ENCODE measurements around the gene TFAM. TPM values are rescaled to one million over a fixed set of nuclear protein-coding genes. Genes with fewer than 3 reads are reported as not detected.
A peak's percentile ranks its signal among the peaks of the same experiment; 100 is the strongest.

TFAM gene
- polyA plus RNA-seq (2012; rRNA removed), result 13.0 and 19.6 TPM in 2 replicates
- 16.7 and 18.9 TPM in 2 replicates for polyA plus RNA-seq (2012; cell fraction: cytosol; rRNA removed)
- polyA plus RNA-seq (2012; cell fraction: nucleus; rRNA removed), result 7.0 and 7.1 TPM in 2 replicates

DNA sequence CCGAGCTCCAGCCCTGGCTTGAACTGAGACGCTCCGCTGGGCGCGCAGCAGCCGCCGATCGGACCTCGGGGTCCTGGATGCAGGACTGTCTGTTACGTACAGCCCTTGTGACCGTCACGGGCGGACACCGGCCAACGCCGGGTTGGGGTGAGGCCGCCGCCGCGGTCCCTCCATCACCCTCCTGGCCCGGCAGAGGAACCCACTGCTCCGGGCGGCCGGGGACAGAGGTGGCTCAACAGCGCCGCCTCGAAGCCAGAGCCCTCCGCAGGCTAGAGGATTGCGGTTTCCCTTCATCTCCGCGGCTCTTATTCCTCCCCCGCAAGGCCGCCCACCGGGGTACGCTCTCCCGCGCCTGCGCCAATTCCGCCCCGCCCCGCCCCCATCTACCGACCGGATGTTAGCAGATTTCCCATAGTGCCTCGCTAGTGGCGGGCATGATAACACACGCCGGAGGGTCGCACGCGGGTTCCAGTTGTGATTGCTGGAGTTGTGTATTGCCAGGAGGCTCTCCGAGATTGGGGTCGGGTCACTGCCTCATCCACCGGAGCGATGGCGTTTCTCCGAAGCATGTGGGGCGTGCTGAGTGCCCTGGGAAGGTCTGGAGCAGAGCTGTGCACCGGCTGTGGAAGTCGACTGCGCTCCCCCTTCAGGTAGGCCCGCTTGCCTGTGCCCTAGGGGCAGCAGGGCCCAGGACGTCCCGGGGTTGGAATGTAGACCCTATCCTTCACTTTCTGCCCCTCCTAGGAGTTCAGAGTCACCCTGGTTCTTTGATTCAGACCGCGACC, at the start of gene TFAM:
TFAM (plus strand) TSS at position 412 of the 785 bp plus-strand sequence; CDS start at position 550, 138 bp downstream.
- Histone ChIP-seq H3K9me2 (no peaks in the 10 kb centered on the region), H3K9ac (peak within 1 kb of the TSS; percentile 91), H3K9me3 (no peaks in the 10 kb centered on the region), H2AFZ (ENCODE audit: low read depth) (peak within 1 kb of the TSS; percentile 100), H3K27me3 (ENCODE audit: insufficient read depth) (no peaks in the 10 kb centered on the region), H3K79me2 (ENCODE audit: insufficient read depth) (peaks cover 44% of the 10 kb centered on the region), H3K4me1 (ENCODE audit: control insufficient read depth in 1 of 2, insufficient read depth in 2 of 2, low read depth in 1 of 2, low read length in 1 of 2) (peaks cover 11 to 18% of the 10 kb centered on the region in 2 experiments; a peak in 3 of 4 replicates), H3K4me2 (peak within 1 kb of the TSS; percentile 82), H3K4me3 (ENCODE audit: low read depth in 2 of 2, low read length in 1 of 2) (peak within 1 kb of the TSS; percentile 99 to 100), H4K20me1 (ENCODE audit: insufficient read depth) (no peaks in the 10 kb centered on the region), H3K36me3 (replicated peaks in 1 of 2; ENCODE audit: control insufficient read depth in 1 of 2, insufficient read depth in 2 of 2, low read length in 1 of 2) (peaks cover 24 to 35% of the 10 kb centered on the region in 2 experiments), H3F3A (replicated peaks; ENCODE audit: insufficient read depth) (peaks cover 15% of the 10 kb centered on the region), H3K27ac (ENCODE audit: low read depth in 2 of 2, low read length in 1 of 2) (peak within 1 kb of the TSS; percentile 90 to 96)
- under 1% methylated on average over 20 of the region's 65 CpGs for WGBS (ENCODE audit: low lambda C conversion rate)
- ChIA-PET CTCF (interaction anchor here (0.7 to 3.0 kb wide), 12 partner anchors 11 to 210 kb away, joined by 3 to 22 read pairs (median 3); no protein-coding TSS in a partner anchor), POLR2A (interaction anchor here (1.0 to 1.8 kb wide), 2 partner anchors 12 to 50 kb away, joined by 3 to 7 read pairs; partner anchors contain the start of gene UBE2D1)
- DNase-seq, result peak; percentile 94
- TF ChIP-seq, protein P1, sequence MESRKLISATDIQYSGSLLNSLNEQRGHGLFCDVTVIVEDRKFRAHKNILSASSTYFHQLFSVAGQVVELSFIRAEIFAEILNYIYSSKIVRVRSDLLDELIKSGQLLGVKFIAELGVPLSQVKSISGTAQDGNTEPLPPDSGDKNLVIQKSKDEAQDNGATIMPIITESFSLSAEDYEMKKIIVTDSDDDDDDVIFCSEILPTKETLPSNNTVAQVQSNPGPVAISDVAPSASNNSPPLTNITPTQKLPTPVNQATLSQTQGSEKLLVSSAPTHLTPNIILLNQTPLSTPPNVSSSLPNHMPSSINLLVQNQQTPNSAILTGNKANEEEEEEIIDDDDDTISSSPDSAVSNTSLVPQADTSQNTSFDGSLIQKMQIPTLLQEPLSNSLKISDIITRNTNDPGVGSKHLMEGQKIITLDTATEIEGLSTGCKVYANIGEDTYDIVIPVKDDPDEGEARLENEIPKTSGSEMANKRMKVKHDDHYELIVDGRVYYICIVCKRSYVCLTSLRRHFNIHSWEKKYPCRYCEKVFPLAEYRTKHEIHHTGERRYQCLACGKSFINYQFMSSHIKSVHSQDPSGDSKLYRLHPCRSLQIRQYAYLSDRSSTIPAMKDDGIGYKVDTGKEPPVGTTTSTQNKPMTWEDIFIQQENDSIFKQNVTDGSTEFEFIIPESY (IDR thresholded peaks at IDR 0.05; ENCODE audit: borderline replicate concordance, low read depth), result no peak
- no peak for TF ChIP-seq FOXM1 (IDR thresholded peaks at IDR 0.05; ENCODE audit: low read depth)
- no peak for TF ChIP-seq MEF2A (IDR thresholded peaks at IDR 0.05; ENCODE audit: borderline replicate concordance, low read depth)
- no peak for TF ChIP-seq CHD2 (IDR thresholded peaks at IDR 0.05; ENCODE audit: low read length, partially characterized antibody)
- no peak for TF ChIP-seq RCOR1 (IDR thresholded peaks at IDR 0.05; ENCODE audit: low read length)
- TF ChIP-seq, protein P2, sequence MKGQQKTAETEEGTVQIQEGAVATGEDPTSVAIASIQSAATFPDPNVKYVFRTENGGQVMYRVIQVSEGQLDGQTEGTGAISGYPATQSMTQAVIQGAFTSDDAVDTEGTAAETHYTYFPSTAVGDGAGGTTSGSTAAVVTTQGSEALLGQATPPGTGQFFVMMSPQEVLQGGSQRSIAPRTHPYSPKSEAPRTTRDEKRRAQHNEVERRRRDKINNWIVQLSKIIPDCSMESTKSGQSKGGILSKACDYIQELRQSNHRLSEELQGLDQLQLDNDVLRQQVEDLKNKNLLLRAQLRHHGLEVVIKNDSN (IDR thresholded peaks at IDR 0.05; ENCODE audit: borderline replicate concordance, low read depth), result peak; percentile 28; the same call in 1 of the 2 replicates
- TF ChIP-seq MXI1 (IDR thresholded peaks at IDR 0.05; ENCODE audit: low read depth, low read length), result peak; percentile 98
- peak; percentile 53 for TF ChIP-seq RAD21 (IDR thresholded peaks at IDR 0.05; ENCODE audit: low read length)
- TF ChIP-seq, protein P3, sequence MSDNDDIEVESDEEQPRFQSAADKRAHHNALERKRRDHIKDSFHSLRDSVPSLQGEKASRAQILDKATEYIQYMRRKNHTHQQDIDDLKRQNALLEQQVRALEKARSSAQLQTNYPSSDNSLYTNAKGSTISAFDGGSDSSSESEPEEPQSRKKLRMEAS (IDR thresholded peaks at IDR 0.05; ENCODE audit: low read depth), result peak; percentile 93
- TF ChIP-seq, protein P4, sequence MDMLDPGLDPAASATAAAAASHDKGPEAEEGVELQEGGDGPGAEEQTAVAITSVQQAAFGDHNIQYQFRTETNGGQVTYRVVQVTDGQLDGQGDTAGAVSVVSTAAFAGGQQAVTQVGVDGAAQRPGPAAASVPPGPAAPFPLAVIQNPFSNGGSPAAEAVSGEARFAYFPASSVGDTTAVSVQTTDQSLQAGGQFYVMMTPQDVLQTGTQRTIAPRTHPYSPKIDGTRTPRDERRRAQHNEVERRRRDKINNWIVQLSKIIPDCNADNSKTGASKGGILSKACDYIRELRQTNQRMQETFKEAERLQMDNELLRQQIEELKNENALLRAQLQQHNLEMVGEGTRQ (IDR thresholded peaks at IDR 0.05; ENCODE audit: borderline replicate concordance, low read depth, low read length), result 0 out of 2 replicates have a peak, but pooled peaks have one; percentile 17
- TF ChIP-seq ELF1 (IDR thresholded peaks at IDR 0.05), result peak; percentile 37; the same call in 1 of the 2 replicates
- TF ChIP-seq EZH2phosphoT487 (IDR thresholded peaks at IDR 0.05; ENCODE audit: borderline replicate concordance, low read depth), result no peak
- no peak for TF ChIP-seq FOSL2 (IDR thresholded peaks at IDR 0.05; ENCODE audit: borderline replicate concordance, low read depth)
- peak; percentile 31; the same call in 1 of the 2 replicates for TF ChIP-seq RFX5 (IDR thresholded peaks at IDR 0.05; ENCODE audit: low read length)
- TF ChIP-seq GATA2 (CRISPR knock-in tag; IDR thresholded peaks at IDR 0.05), result no peak
- peak; percentile 29; the same call in 1 of the 2 replicates for TF ChIP-seq YY1 (IDR thresholded peaks at IDR 0.05; ENCODE audit: low read depth)
- TF ChIP-seq, protein P5, sequence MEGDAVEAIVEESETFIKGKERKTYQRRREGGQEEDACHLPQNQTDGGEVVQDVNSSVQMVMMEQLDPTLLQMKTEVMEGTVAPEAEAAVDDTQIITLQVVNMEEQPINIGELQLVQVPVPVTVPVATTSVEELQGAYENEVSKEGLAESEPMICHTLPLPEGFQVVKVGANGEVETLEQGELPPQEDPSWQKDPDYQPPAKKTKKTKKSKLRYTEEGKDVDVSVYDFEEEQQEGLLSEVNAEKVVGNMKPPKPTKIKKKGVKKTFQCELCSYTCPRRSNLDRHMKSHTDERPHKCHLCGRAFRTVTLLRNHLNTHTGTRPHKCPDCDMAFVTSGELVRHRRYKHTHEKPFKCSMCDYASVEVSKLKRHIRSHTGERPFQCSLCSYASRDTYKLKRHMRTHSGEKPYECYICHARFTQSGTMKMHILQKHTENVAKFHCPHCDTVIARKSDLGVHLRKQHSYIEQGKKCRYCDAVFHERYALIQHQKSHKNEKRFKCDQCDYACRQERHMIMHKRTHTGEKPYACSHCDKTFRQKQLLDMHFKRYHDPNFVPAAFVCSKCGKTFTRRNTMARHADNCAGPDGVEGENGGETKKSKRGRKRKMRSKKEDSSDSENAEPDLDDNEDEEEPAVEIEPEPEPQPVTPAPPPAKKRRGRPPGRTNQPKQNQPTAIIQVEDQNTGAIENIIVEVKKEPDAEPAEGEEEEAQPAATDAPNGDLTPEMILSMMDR (IDR thresholded peaks at IDR 0.05), result peak; percentile 49
- TF ChIP-seq NRF1 (IDR thresholded peaks at IDR 0.05; ENCODE audit: low read depth, low read length), result peak; percentile 79
- TF ChIP-seq RXRA (IDR thresholded peaks at IDR 0.05; ENCODE audit: borderline replicate concordance, low read depth), result no peak
- TF ChIP-seq, protein P6, sequence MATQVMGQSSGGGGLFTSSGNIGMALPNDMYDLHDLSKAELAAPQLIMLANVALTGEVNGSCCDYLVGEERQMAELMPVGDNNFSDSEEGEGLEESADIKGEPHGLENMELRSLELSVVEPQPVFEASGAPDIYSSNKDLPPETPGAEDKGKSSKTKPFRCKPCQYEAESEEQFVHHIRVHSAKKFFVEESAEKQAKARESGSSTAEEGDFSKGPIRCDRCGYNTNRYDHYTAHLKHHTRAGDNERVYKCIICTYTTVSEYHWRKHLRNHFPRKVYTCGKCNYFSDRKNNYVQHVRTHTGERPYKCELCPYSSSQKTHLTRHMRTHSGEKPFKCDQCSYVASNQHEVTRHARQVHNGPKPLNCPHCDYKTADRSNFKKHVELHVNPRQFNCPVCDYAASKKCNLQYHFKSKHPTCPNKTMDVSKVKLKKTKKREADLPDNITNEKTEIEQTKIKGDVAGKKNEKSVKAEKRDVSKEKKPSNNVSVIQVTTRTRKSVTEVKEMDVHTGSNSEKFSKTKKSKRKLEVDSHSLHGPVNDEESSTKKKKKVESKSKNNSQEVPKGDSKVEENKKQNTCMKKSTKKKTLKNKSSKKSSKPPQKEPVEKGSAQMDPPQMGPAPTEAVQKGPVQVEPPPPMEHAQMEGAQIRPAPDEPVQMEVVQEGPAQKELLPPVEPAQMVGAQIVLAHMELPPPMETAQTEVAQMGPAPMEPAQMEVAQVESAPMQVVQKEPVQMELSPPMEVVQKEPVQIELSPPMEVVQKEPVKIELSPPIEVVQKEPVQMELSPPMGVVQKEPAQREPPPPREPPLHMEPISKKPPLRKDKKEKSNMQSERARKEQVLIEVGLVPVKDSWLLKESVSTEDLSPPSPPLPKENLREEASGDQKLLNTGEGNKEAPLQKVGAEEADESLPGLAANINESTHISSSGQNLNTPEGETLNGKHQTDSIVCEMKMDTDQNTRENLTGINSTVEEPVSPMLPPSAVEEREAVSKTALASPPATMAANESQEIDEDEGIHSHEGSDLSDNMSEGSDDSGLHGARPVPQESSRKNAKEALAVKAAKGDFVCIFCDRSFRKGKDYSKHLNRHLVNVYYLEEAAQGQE (IDR thresholded peaks at IDR 0.05; ENCODE audit: low read depth, low read length), result no peak
- no peak for TF ChIP-seq JUND (IDR thresholded peaks at IDR 0.05)
- peak; percentile 63; the same call in 1 of the 2 replicates for TF ChIP-seq SIN3A (IDR thresholded peaks at IDR 0.05; ENCODE audit: borderline replicate concordance, low read depth, low read length)
